SK-N-SH treated with all-trans-retinoic acid at 6 μM for 48 hours (cell line): Measurements from ENCODE around the gene CACNA1C.

Experiments used
- CREB5 ChIP-seq: fragments of 250-450 bp; sonication (Bioruptor Pico); IDR thresholded peaks from 2 replicates; pipeline ENCODE4 v1.5.1; 2020; ENCODE audit warnings: low read depth, mild to moderate bottlenecking, moderate library complexity
- OSR1 ChIP-seq: fragments of 250-450 bp; sonication (Bioruptor Pico); IDR thresholded peaks from 2 replicates; pipeline ENCODE4 v1.8.0; 2022; ENCODE audit warnings: moderate library complexity, mild to moderate bottlenecking, inconsistent platforms
- PATZ1 ChIP-seq: fragments of 250-450 bp; sonication (Bioruptor Pico); IDR thresholded peaks from 2 replicates; pipeline ENCODE4 v1.8.0; 2020; ENCODE audit warnings: mild to moderate bottlenecking, moderate library complexity, borderline replicate concordance
- SNAI2 ChIP-seq: fragments of 250-450 bp; sonication (Bioruptor Pico); IDR thresholded peaks from 2 replicates; pipeline ENCODE4 v1.5.0; 2020; ENCODE audit warnings: mild to moderate bottlenecking, moderate library complexity

- TF ChIP-seq OSR1 (CRISPR knock-in tag) (no peak), CREB5 (CRISPR knock-in tag) (no peak), PATZ1 (CRISPR knock-in tag) (no peak), SNAI2 (no peak)
Measured at GRCh38 chr12:2510045-2510444, 457.3 kb downstream of the CACNA1C start.
